ENCODE results near the gene GMDS. TPM values are rescaled to one million over a fixed set of nuclear protein-coding genes. Genes with fewer than 3 reads are reported as not detected.

Gene GMDS
- total and polyA plus RNA-seq, 9 donors, result 6.6 to 20.6 (median 11.0) TPM

- intact Hi-C loops (cut with DNase I), result no loop called here
- Histone ChIP-seq H3K4me1 (ENCODE audit: insufficient read depth) (peaks cover 2% of the 10 kb centered on the region), H3K36me3 (no peaks in the 10 kb centered on the region), H3K27me3 (no peaks in the 10 kb centered on the region), H3K4me3 (no peak overlapping the region), H3K27ac (no peak overlapping the region), H3K9me3 (no peaks in the 10 kb centered on the region)
- TF ChIP-seq CTCF (IDR thresholded peaks at IDR 0.05) (no peak), POLR2A (IDR thresholded peaks at IDR 0.05) (no peak), EP300 (IDR thresholded peaks at IDR 0.05) (no peak)
- 84% methylated on average over 7 of the region's 7 CpGs for WGBS, 3 donors
- no peak for DNase-seq
These were observed 587.6 kb downstream of the GMDS start for GRCh38 chr6:1657771-1658165.

- Histone ChIP-seq H3K4me1 (ENCODE audit: insufficient read depth) (no peaks in the 10 kb centered on the region), H3K36me3 (no peaks in the 10 kb centered on the region), H3K27ac (no peak overlapping the region), H3K9me3 (no peaks in the 10 kb centered on the region), H3K4me3 (no peak overlapping the region), H3K27me3 (no peaks in the 10 kb centered on the region)
- no peak for TF ChIP-seq EP300 (IDR thresholded peaks at IDR 0.05)
- no peak for TF ChIP-seq POLR2A (IDR thresholded peaks at IDR 0.05)
- no peak for TF ChIP-seq CTCF (IDR thresholded peaks at IDR 0.05)
- 83 to 91% (median 85%) methylated on average over 13 of the region's 13 CpGs for WGBS, 3 donors
- no peak for DNase-seq
- intact Hi-C loops (cut with DNase I), result no loop called here
These were observed 588.2 kb downstream of the GMDS start for GRCh38 chr6:1657116-1657770.

GRCh38 chr6:1654054-1654453, 591.4 kb downstream of the GMDS start:
- no peak overlapping the region for H3K4me3 ChIP-seq
- WGBS, 3 donors, result 88 to 90% (median 88%) methylated on average over 4 of the region's 4 CpGs
- H3K36me3 ChIP-seq, result no peaks in the 10 kb centered on the region
- H3K4me1 ChIP-seq (ENCODE audit: insufficient read depth), result no peaks in the 10 kb centered on the region
- H3K9me3 ChIP-seq, result no peaks in the 10 kb centered on the region
- TF ChIP-seq POLR2A (IDR thresholded peaks at IDR 0.05) (no peak), EP300 (IDR thresholded peaks at IDR 0.05) (no peak), CTCF (IDR thresholded peaks at IDR 0.05) (no peak)
- intact Hi-C loops (cut with DNase I), result loop anchor here in 1 of 4 donors (5.0 kb wide), 1 partner anchor 1142 kb away; no protein-coding TSS in a partner anchor
- no peak overlapping the region for H3K27ac ChIP-seq
- DNase-seq, result no peak
- no peaks in the 10 kb centered on the region for H3K27me3 ChIP-seq

GRCh38 chr6:1652842-1653241, 592.6 kb downstream of the GMDS start:
- no peaks in the 10 kb centered on the region for H3K36me3 ChIP-seq
- no peaks in the 10 kb centered on the region for H3K4me1 ChIP-seq (ENCODE audit: insufficient read depth)
- H3K4me3 ChIP-seq, result no peak overlapping the region
- TF ChIP-seq POLR2A (IDR thresholded peaks at IDR 0.05) (no peak), EP300 (IDR thresholded peaks at IDR 0.05) (no peak), CTCF (IDR thresholded peaks at IDR 0.05) (no peak)
- DNase-seq, result no peak
- no peaks in the 10 kb centered on the region for H3K27me3 ChIP-seq
- 91 to 95% (median 93%) methylated on average over 10 of the region's 10 CpGs for WGBS, 3 donors
- intact Hi-C loops (cut with DNase I), result loop anchor here in 1 of 4 donors (5.0 kb wide), 1 partner anchor 1141 kb away; no protein-coding TSS in a partner anchor
- H3K9me3 ChIP-seq, result no peaks in the 10 kb centered on the region
- H3K27ac ChIP-seq, result no peak overlapping the region

Measured in ovary (tissue), 9 donors.